A549 (cell line): ENCODE measurements around the gene CD84. TPM values are rescaled to one million over a fixed set of nuclear protein-coding genes. Genes with fewer than 3 reads are reported as not detected.

ENCODE experiments used
- ATAC-seq, 2 experiments: fragments of 200-7000 bp in 1 of 2; fragments of >200 bp in 1 of 2; cut with Nextera tagmentation in 1 of 2; cut with Tn5 transposase in 1 of 2; 3 replicates each; pipeline versions ENCODE4 v1.8.0 to v1.9.1; 2018 to 2020; ENCODE audit warnings: mild to moderate bottlenecking in 1 of 2, moderate library complexity in 1 of 2
- CTCF ChIA-PET: fragments of 300-600 bp; sonication (Branson Sonifier 250); formaldehyde crosslinking; extraction: SDS; loops from one replicate; lab custom pipeline; 2021; ENCODE audit warnings: antibody characterized with exemption, inconsistent platforms; lab: Yijun Ruan, JAX
- POLR2A ChIA-PET: fragments of 350-600 bp; formaldehyde crosslinking; extraction: SDS; loops from one replicate; lab custom pipeline; 2021; ENCODE audit warnings: antibody characterized with exemption, inconsistent platforms; lab: Yijun Ruan, JAX
- DNase-seq, 2 experiments: peaks; one replicate each; pipeline versions ENCODE4 v3.0.0 to v3.0.0-alpha.2; 2011 to 2016; ENCODE audit warnings: low read depth in 1 of 2, low spot score in 1 of 2
- FAIRE-seq: peaks from 2 replicates; lab custom pipeline; 2011; peaks lifted over from hg19 to GRCh38; lab: Jason Lieb, UNC
- H3K27ac ChIP-seq, 2 experiments: fragments of >200 bp; sonication (Bioruptor Twin); formaldehyde crosslinking; 3 replicates each; pipeline ENCODE4 v1.5.1; 2016 to 2017
- H3K4me1 ChIP-seq: fragments of >200 bp; sonication (Bioruptor Twin); formaldehyde crosslinking; 3 replicates; pipeline ENCODE4 v1.6.1; 2016
- H3K4me2 ChIP-seq: fragments of >200 bp; sonication (Bioruptor Twin); formaldehyde crosslinking; 3 replicates; pipeline ENCODE4 v1.6.1; 2016
- H3K4me3 ChIP-seq: fragments of >200 bp; sonication (Bioruptor Twin); formaldehyde crosslinking; 3 replicates; pipeline ENCODE4 v1.5.1; 2016
- H3K9me3 ChIP-seq: fragments of >200 bp; sonication (Bioruptor Twin); formaldehyde crosslinking; 3 replicates; pipeline ENCODE4 v1.6.1; 2016
- ATOH8 ChIP-seq: fragments of 250-450 bp; sonication (Bioruptor Pico); IDR thresholded peaks from 2 replicates; pipeline ENCODE4 v1.5.0; 2020; ENCODE audit warnings: low read depth, mild to moderate bottlenecking, moderate library complexity
- EHMT2 ChIP-seq: fragments of 200-600 bp; sonication (generic); IDR thresholded peaks from 2 replicates; pipeline ENCODE4 v1.6.1; 2016; ENCODE audit warnings: antibody characterized with exemption, low read depth, mild to moderate bottlenecking, moderate library complexity
- ESRRA ChIP-seq: fragments of 150-350 bp; IDR thresholded peaks from 2 replicates; pipeline ENCODE4 v1.6.1; 2014; ENCODE audit warnings: mild to moderate bottlenecking, low read length, borderline replicate concordance
- FOSL2 ChIP-seq, 2 experiments: fragments of 450-650 bp in 1 of 2; fragments of >200 bp in 1 of 2; sonication (Bioruptor Twin) in 1 of 2; formaldehyde crosslinking; IDR thresholded peaks; 2 replicates each; pipeline versions ENCODE4 v1.5.0 to v1.6.1; 2016 to 2020; ENCODE audit warnings: mild to moderate bottlenecking in 1 of 2, moderate library complexity in 1 of 2
- GATA3 ChIP-seq: IDR thresholded peaks from 2 replicates; pipeline ENCODE4 v1.6.1; 2012; ENCODE audit warnings: borderline replicate concordance
- HOXA7 ChIP-seq: fragments of 250-450 bp; sonication (Bioruptor Pico); IDR thresholded peaks from 2 replicates; pipeline ENCODE4 v1.5.0; 2020; ENCODE audit warnings: mild to moderate bottlenecking, moderate library complexity
- HOXB13 ChIP-seq: fragments of 250-450 bp; sonication (Bioruptor Pico); IDR thresholded peaks from 2 replicates; pipeline ENCODE4 v1.5.0; 2020; ENCODE audit warnings: low read depth, mild to moderate bottlenecking, moderate library complexity
- JUN ChIP-seq, 2 experiments: fragments of >200 bp; sonication (Bioruptor Twin); formaldehyde crosslinking; IDR thresholded peaks; 2 replicates in 1 of 2; 3 replicates in 1 of 2; pipeline ENCODE4 v1.6.1; 2016 to 2017
- MAFK ChIP-seq: fragments of 450-650 bp; IDR thresholded peaks from 2 replicates; pipeline ENCODE4 v1.6.1; 2014; ENCODE audit not compliant: partially characterized antibody
- MYC ChIP-seq: IDR thresholded peaks from 2 replicates; pipeline ENCODE4 v1.6.1; 2012; ENCODE audit warnings: mild to moderate bottlenecking, inconsistent platforms, low read length, improper control_type of control experiment, borderline replicate concordance
- NFE2L2 ChIP-seq: fragments of 150-350 bp; conservative IDR thresholded peaks from 2 replicates; pipeline ENCODE4 v1.6.1; 2014; ENCODE audit warnings: low read length
- NR3C1 ChIP-seq: fragments of >200 bp; sonication (Bioruptor Twin); formaldehyde crosslinking; IDR thresholded peaks from 3 replicates; pipeline ENCODE4 v1.6.1; 2017
- PBX3 ChIP-seq: IDR thresholded peaks from 2 replicates; pipeline ENCODE4 v1.6.1; 2012
- RCOR1 ChIP-seq: fragments of 150-350 bp; IDR thresholded peaks from 2 replicates; pipeline ENCODE4 v1.6.1; 2014; ENCODE audit warnings: antibody characterized with exemption, low read length, low read depth
- RFX5 ChIP-seq: fragments of 450-650 bp; IDR thresholded peaks from 2 replicates; pipeline ENCODE4 v1.7.1; 2014; ENCODE audit warnings: antibody characterized with exemption, mild to moderate bottlenecking, moderate library complexity
- SMC3 ChIP-seq: fragments of >200 bp; sonication (Bioruptor Twin); formaldehyde crosslinking; IDR thresholded peaks from 3 replicates; pipeline ENCODE4 v1.6.1; 2018; ENCODE audit warnings: inconsistent platforms
- USF2 ChIP-seq: fragments of 450-650 bp; IDR thresholded peaks from 2 replicates; pipeline ENCODE4 v1.6.1; 2014; ENCODE audit warnings: antibody characterized with exemption
- ZNF302 ChIP-seq: fragments of 250-450 bp; sonication (Bioruptor Pico); IDR thresholded peaks from 2 replicates; pipeline ENCODE4 v1.9.0; 2021; ENCODE audit warnings: inconsistent platforms, mild to moderate bottlenecking, moderate library complexity
- WGBS: methylation state at CpG from one replicate; pipeline ENCODE4 v1.1.6; 2017; ENCODE audit errors: missing lambda C conversion rate; 5-methylcytosine and 5-hydroxymethylcytosine counted together
- polyA plus RNA-seq, 4 experiments: library from polyadenylated mRNA; depleted of rRNA in 3 of 4; stranded (reverse); fragments of >200 nt; fragmentation: RNase III in 1 of 4; extraction: RNeasy Plus Mini Kit Qiagen cat#74134 plus additional on column Dnase treatment in 1 of 4; gene quantifications; 2 replicates in 3 of 4; 3 replicates in 1 of 4; pipeline ENCODE4 v1.2.3, GENCODE V29; 2011 to 2017
- TF ChIP-seq, protein P1 (sequence below): fragments of 250-450 bp; sonication (Bioruptor Pico); IDR thresholded peaks from 2 replicates; pipeline ENCODE4 v1.5.0; 2021; ENCODE audit warnings: mild to moderate bottlenecking, moderate library complexity, borderline replicate concordance
- TF ChIP-seq, protein P2 (sequence below): fragments of >200 bp; sonication (Bioruptor Twin); formaldehyde crosslinking; IDR thresholded peaks from 3 replicates; pipeline ENCODE4 v1.6.1; 2016

Gene CD84
- polyA plus RNA-seq, 2 of the 4 experiments (the other 2 are of a cell fraction), result not detected

GRCh38 chr1:160569806-160570205 lies 9.5 kb downstream of the CD84 start:
- WGBS, result 59% methylated on average over 2 of the region's 2 CpGs
- ChIA-PET POLR2A (no interaction called here), CTCF (interaction anchor here (1.2 kb wide), 1 partner anchor 26 kb away, joined by 3 read pairs; no protein-coding TSS in a partner anchor)

GRCh38 chr1:160567858-160568682 lies 11.2 kb downstream of the CD84 start:
- DNase-seq, result no peak
- Histone ChIP-seq H3K27ac (no peak overlapping the region), H3K9me3 (peaks cover under 1% of the 10 kb centered on the region; the same call in 1 of the 3 replicates), H3K4me3 (no peak overlapping the region), H3K4me1 (no peaks in the 10 kb centered on the region), H3K4me2 (no peak overlapping the region)
- ChIA-PET POLR2A (no interaction called here), CTCF (interaction anchor here (0.8 to 1.6 kb wide), 2 partner anchors 13 to 27 kb away, joined by 3 read pairs; no protein-coding TSS in a partner anchor)
- ATAC-seq, result no peak
- no peak for FAIRE-seq
- 34% methylated on average over 8 of the region's 8 CpGs for WGBS
- TF ChIP-seq JUN (IDR thresholded peaks at IDR 0.05) (no peak), ESRRA (no peak), MYC (no peak), RCOR1 (no peak), ATOH8 (CRISPR knock-in tag) (no peak), NR3C1 (no peak), MAFK (no peak), RFX5 (no peak), FOSL2 (IDR thresholded peaks at IDR 0.05) (no peak), FOSL2 (CRISPR knock-in tag; IDR thresholded peaks at IDR 0.05) (no peak), ZNF302 (no peak)
- TF ChIP-seq, protein P1, sequence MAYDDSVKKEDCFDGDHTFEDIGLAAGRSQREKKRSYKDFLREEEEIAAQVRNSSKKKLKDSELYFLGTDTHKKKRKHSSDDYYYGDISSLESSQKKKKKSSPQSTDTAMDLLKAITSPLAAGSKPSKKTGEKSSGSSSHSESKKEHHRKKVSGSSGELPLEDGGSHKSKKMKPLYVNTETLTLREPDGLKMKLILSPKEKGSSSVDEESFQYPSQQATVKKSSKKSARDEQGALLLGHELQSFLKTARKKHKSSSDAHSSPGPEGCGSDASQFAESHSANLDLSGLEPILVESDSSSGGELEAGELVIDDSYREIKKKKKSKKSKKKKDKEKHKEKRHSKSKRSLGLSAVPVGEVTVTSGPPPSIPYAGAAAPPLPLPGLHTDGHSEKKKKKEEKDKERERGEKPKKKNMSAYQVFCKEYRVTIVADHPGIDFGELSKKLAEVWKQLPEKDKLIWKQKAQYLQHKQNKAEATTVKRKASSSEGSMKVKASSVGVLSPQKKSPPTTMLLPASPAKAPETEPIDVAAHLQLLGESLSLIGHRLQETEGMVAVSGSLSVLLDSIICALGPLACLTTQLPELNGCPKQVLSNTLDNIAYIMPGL, result no peak
- TF ChIP-seq, protein P2, sequence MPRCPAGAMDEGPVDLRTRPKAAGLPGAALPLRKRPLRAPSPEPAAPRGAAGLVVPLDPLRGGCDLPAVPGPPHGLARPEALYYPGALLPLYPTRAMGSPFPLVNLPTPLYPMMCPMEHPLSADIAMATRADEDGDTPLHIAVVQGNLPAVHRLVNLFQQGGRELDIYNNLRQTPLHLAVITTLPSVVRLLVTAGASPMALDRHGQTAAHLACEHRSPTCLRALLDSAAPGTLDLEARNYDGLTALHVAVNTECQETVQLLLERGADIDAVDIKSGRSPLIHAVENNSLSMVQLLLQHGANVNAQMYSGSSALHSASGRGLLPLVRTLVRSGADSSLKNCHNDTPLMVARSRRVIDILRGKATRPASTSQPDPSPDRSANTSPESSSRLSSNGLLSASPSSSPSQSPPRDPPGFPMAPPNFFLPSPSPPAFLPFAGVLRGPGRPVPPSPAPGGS, result no peak
- TF ChIP-seq, all 56 proteins: peak for 0

More at GRCh38 chr1:160569806-160570205, 9.5 kb downstream of the CD84 start:
- H3K4me2 ChIP-seq, result no peak overlapping the region
- H3K9me3 ChIP-seq, result no peaks in the 10 kb centered on the region
- no peak overlapping the region for H3K4me3 ChIP-seq
- no peaks in the 10 kb centered on the region for H3K4me1 ChIP-seq
- FAIRE-seq, result no peak
- no peak for DNase-seq
- H3K27ac ChIP-seq, result no peak overlapping the region
- no peak for ATAC-seq
- TF ChIP-seq HOXB13 (CRISPR knock-in tag) (no peak), NFE2L2 (no peak), HOXA7 (CRISPR knock-in tag) (no peak), RCOR1 (no peak), SMC3 (no peak), GATA3 (no peak), PBX3 (no peak), USF2 (no peak), EHMT2 (no peak)
- TF ChIP-seq, protein P1, result no peak
